G401 (cell line): Measurements from ENCODE around the gene CHID1. TPM values are rescaled to one million over a fixed set of nuclear protein-coding genes. Genes with fewer than 3 reads are reported as not detected.

Experiments used
- DNase-seq: peaks from one replicate; pipeline ENCODE4 v3.0.0-alpha.2; 2015; ENCODE audit warnings: low spot score
- in situ Hi-C: cut with HindIII; loops from 2 replicates; pipeline ENCODE4 v1.10.0; 2016; ENCODE audit warnings: low sequenced_read_pairs, mixed read lengths
- total RNA-seq: library from RNA; depleted of rRNA; stranded (reverse); fragments of >200 nt; shearing (Covaris generic); gene quantifications from 2 replicates; pipeline ENCODE4 v1.2.3, GENCODE V29; 2014; rRNA removed

The CHID1 gene
- total RNA-seq, 1 experiment from 2014 or later = 64.2 TPM

- in situ Hi-C loops = no loop called here
- DNase-seq = no peak
Measured at GRCh38 chr11:820655-821511, 89.7 kb downstream of the CHID1 start.

DNA sequence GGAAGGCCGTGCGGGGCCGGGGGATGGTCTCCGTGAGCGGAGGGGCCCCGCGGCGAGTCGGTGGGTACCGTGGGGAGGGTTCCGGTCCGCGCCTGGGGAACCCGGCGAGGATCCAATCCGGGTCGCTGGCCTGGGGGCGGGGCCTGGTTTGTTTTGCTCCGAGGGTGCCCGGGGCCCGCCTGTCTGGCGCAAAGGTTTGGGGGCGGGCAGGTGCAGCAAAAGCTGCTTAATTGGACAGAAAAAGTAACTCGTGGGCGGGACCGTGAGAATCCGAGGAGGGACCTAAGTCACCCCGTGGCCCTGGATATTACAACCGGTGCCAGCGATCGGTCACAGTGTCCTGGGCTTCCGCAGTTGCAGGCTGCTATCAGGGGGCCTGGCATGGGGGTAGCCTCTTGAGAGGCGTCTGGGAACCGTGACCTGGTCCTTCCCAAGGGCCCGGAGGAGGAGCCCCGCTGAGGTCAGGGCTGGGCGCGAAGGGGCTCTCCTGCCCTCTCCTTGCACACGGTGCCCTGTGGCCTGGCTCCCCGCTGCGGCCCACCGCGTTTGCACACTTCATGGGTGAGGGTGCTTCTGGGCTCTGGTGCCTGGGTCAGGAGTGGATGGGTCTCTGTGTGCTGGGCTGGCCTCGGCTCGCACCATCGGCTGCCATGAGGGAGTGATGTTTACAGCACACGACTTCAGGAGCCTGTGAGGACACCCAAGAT, 90.5 kb downstream of the CHID1 start:
- peak; percentile 85 for DNase-seq
- in situ Hi-C loops = no loop called here

- in situ Hi-C loops = no loop called here
- DNase-seq = peak; percentile 93
Measured at GRCh38 chr11:819129-819931, 91.3 kb downstream of the CHID1 start.

- in situ Hi-C loops = no loop called here
- DNase-seq = no peak
Measured at GRCh38 chr11:818396-819128, 92.0 kb downstream of the CHID1 start, which contains the start of gene PNPLA2. TSS of gene PNPLA2 (plus strand) at chr11:818914. CDS start at chr11:819719, 805 bp downstream.

Other genes with a start within 250 kb of the CHID1 start
- 70.5 and 73.2 TPM in 2 replicates for gene DEAF1, start 215.6 kb downstream of the CHID1 start, total RNA-seq
- 14.8 and 19.8 TPM in 2 replicates for gene TMEM80, start 215.0 kb downstream of the CHID1 start, total RNA-seq
- gene EPS8L2, start 204.6 kb downstream of the CHID1 start, total RNA-seq = 18.2 and 27.9 TPM in 2 replicates
- 201 and 229 TPM in 2 replicates for gene TALDO1, start 163.3 kb downstream of the CHID1 start, total RNA-seq
- 56.6 and 63.4 TPM in 2 replicates for gene GATD1, start 133.3 kb downstream of the CHID1 start, total RNA-seq
- 0.74 and 0.95 TPM in 2 replicates for gene CEND1, start 120.7 kb downstream of the CHID1 start, total RNA-seq
- gene SLC25A22, start 112.5 kb downstream of the CHID1 start, total RNA-seq = 48.2 and 76.5 TPM in 2 replicates
- 25.5 and 29.5 TPM in 2 replicates for gene PIDD1, start 105.6 kb downstream of the CHID1 start, total RNA-seq
- 411 and 422 TPM in 2 replicates for gene RPLP2, start 100.8 kb downstream of the CHID1 start, total RNA-seq
- 8.2 and 10.3 TPM in 2 replicates for gene PNPLA2, start 91.9 kb downstream of the CHID1 start, total RNA-seq
- 28.3 and 47.8 TPM in 2 replicates for gene CRACR2B, start 82.9 kb downstream of the CHID1 start, total RNA-seq
- 179 and 226 TPM in 2 replicates for gene CD151, start 77.9 kb downstream of the CHID1 start, total RNA-seq
- gene POLR2L, start 68.3 kb downstream of the CHID1 start, total RNA-seq = 139 and 191 TPM in 2 replicates
- gene TSPAN4, start 68.0 kb downstream of the CHID1 start, total RNA-seq = 182 and 224 TPM in 2 replicates
- 47.5 and 57.1 TPM in 2 replicates for gene AP2A2, start 15.1 kb upstream of the CHID1 start, total RNA-seq
- not detected in 2 replicates for gene MUC6, start 125.9 kb upstream of the CHID1 start, total RNA-seq
- not detected in 2 replicates for gene MUC2, start 164.1 kb upstream of the CHID1 start, total RNA-seq
- gene MUC5AC, start 247.1 kb upstream of the CHID1 start, total RNA-seq = not detected in 2 replicates